Ramos (cell line): ENCODE data around the gene CXCL8.
"Not testable (repeated sequence)": the region's sequence is repeated elsewhere in the genome, so short reads cannot be mapped to it uniquely, and the experiment has no call there.

Experiments
- in situ Hi-C: fragments of 300-500 bp; cut with MboI; formaldehyde crosslinking; loops from one replicate; pipeline ENCODE4 v1.14.3; 2022; ENCODE audit warnings: low sequenced_read_pairs; ENCODE audit not compliant: unreplicated experiment

CXCL8 gene

DNA sequence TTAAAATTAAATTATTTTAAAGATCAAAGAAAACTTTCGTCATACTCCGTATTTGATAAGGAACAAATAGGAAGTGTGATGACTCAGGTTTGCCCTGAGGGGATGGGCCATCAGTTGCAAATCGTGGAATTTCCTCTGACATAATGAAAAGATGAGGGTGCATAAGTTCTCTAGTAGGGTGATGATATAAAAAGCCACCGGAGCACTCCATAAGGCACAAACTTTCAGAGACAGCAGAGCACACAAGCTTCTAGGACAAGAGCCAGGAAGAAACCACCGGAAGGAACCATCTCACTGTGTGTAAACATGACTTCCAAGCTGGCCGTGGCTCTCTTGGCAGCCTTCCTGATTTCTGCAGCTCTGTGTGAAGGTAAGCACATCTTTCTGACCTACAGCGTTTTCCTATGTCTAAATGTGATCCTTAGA is at the start of gene CXCL8:
TSS of gene CXCL8 (plus strand) at position 217 of the 426 bp plus-strand sequence. CDS start at position 307, 90 bp downstream.
- in situ Hi-C loops = no loop called here

DNA sequence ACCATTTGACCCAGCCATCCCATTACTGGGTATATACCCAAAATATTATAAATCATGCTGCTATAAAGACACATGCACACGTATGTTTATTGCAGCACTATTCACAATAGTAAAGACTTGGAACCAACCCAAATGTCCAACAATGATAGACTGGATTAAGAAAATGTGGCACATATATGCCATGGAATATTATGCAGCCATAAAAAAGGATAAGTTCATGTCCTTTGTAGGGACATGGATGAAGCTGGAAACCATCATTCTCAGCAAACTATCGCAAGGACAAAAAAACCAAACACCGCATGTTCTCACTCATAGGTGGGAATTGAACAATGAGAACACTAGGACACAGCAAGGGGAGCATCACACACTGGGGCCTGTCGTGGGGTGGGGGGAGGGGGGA is 49.2 kb upstream of the CXCL8 start:
- in situ Hi-C loops = not testable (repeated sequence)

DNA sequence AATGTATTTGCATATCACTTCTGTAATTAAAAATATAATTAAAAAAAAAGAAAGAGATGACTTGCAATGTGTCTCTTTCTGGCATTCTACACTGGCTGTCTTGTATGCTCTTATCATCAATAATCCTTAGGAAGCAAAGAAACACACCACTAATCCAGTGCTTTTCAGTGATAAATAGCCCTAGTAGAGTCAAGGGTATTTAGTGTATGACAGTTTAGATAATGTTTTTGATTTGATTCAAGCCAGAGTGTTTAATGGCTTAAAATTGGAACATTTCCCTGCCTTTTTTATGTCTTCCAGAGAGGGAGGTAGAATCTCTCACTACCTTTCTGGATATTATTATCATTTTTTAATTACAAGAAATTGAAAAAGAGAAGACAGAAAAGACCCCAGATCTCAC is 48.6 kb upstream of the CXCL8 start:
- in situ Hi-C loops = no loop called here

DNA sequence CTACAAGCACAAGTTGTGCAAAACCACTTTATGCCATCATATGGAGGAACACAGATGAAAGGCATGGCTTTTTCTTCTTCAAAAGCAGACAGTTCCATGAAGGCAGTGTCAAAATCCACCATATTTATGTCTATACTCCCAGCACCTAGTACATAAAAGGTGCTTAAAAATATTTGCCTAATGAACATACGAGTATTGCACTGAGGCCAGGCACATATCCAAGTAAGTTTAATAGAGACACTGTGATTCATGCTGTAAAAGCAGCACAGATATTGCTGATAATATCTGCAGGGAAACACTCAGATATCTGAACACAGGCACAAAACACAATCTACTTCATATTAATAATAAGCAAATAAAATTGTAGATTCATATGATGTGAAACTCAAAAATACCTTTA is 48.1 kb upstream of the CXCL8 start:
- in situ Hi-C loops = no loop called here

DNA sequence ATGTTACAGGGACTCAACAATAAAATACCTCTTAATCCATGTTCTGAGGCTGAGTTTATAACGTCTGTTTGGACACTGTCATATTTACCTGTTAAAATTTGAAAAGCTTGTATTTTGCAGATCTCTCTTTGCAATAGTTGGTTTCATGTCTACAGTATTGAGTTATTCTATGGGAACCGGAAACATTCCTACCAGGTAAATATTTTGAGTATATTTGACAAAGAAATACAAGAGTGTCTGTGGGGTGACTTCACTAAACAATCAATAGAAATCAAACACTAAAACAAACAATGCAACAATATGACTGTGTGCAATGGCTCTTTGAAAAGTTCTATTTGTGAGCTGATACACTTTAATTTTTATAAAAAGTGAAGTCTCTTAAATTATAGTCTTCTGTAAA is 47.7 kb upstream of the CXCL8 start:
- in situ Hi-C loops = no loop called here

DNA sequence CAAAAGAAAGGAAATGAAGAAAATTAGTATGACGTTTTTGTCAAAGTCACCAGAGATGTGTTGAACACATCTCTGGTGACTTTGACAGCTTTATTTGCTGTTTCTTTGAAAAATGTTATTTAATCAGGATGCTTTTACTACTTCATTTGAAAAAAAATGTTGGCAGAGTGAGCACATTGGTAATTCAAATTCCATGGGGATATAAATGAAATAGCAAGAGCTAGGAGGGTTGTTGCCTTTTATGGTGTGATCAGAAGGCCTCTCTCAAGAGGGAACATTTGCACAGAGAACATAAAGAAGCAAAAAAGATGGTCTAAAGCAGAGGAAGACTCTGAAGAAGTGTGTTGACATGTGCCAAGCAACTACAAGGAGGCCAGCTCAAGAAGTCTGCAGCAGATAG is 46.6 kb upstream of the CXCL8 start:
- in situ Hi-C loops = no loop called here

DNA sequence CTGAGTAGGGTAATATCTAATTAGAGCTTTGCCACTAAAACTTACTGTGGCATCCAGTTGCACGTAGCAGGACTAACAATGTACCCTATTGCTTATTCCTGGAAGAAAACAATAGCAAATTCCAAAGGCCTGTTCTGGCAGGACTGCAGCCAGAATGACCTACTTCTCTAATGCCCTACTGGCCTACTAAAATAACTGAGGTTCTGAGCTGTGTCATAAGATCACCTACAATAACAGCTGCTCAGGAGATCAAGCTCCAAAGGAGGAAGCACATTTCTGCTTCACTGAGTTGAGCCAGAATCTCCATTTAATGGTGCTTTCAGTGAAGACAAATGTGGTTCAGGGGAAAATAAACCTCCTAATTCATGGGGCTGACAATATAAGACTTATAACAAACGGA is 42.2 kb upstream of the CXCL8 start:
- in situ Hi-C loops = no loop called here

DNA sequence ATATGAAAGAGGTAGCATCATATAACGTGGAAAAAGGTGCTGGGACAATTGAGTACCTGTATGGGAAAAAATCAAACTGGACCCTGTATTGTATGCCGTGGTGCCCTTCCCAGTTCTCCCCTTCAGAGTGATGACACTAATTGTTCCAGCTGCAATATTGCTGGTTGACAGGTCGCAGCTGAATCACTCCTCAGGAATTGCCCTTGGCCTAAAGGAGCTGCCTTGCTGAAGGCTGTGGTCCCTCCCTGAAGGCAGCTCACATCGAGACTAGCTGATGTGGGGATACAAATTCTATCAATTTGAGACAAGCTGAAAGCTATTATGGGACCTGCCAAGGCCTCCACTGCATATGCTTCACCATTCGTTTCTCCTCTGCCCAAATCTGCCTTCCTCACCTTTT is 39.3 kb upstream of the CXCL8 start:
- in situ Hi-C loops = no loop called here

DNA sequence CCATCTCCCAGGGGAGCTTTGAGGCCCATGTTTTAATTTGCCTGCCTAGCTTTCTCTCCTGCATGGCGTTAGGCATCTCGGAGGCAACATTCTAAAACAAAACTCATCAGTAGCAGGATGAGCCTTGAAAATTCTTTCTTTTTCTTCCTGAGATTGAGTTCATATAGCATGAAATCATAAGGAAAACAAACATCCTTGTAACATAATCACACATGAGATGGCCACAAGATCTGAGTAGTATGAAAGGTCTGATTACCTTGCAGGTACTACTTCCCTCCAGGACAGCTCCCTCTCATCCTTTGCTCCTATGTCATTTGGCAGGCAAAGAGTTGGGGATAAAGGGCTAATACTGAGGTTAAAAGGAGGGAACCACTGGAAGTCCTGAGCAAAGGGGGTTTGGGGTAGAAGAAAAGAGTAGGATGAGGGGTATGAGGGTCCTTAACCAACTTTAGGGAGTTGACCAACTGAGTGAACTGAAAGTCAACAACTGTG is 37.5 kb upstream of the CXCL8 start:
- in situ Hi-C loops = no loop called here

DNA sequence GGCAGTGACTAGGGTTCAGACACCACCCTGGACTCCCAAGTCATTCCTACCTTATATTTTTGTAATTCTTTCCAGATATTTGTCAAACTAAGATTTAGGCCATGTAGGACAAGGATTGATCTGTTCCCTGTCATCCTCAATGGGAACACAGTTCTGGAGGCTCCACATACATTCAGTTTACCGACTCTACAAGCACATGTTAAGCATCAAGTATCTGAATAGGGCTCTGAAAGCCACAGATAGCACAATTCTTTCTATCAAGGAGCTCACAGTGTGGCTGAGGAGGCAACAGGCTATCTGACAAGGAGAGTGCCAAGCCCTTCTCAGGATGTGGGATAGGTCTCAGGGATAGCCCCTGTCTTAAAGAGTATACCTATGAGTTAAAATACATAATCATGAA is 37.0 kb upstream of the CXCL8 start:
- in situ Hi-C loops = no loop called here

DNA sequence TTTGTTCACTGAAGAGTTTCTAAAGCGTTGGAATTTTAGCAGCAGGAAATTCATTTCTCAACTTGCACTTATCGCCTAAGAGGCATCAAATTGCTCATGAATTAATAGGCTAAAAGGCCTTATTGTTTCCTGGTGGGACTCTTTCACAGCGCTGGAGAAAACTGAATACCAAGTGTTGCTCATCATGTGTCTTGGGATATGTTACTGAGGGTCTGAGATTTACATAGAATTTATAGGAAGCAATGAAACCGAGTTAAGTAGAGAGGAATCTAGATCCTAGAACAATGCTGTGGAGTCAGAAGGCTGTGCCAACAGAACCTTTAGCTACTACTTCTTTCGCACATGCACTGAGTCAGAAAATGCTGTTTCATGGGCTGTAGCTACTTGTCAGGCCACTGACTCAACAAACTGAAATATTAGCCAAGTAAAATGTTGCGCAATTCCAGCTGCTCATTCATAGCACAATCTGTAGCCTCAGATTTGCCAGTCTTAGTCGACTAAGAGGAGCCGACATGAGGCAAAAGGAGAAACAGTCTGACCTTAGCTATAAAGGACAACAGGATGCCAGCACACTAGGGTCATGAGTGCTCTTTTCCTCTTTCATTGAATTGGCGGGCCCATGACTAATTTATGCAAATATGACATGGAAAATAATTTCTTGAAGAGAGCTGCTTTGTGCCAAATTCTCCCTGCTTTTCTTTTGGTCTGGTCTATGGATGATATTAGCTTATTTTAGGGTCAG is 35.9 kb upstream of the CXCL8 start:
- in situ Hi-C loops = no loop called here

DNA sequence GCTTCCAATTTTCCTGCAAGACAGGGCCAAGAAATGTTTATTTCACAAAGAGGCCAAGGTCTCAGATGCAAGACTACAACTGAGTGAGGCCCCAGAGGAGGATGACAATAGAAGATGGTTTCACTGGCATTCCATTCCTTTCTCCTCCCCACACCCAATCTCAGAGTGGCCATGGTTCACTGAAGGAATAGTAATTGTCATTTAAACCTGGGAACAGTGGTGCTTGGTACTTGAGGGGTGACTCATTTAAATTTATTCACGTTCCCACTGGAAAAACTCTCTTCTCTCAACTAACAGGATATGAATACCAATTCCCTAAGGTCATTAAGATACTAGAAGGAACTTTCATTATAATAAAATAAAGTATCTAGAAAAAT is 35.3 kb upstream of the CXCL8 start:
- in situ Hi-C loops = no loop called here

DNA sequence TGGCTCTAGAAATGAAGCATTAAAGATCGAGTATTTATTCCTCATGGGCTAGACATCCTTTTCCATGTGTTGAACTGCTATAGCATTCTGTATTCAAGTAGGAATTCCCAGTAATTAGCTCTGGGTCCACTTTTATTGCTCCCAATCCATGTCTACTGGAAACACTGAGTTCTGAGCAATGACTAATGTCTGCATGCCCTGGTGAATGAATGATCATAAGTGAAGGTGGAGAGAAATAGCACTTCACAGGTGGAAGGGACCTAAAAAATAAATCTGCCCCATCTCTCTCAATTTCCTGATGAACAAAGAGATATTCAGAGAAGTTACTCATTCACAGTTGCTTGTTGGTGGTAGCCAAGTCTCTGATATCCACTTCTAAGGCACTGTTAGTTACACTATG is 34.6 kb upstream of the CXCL8 start:
- in situ Hi-C loops = no loop called here

DNA sequence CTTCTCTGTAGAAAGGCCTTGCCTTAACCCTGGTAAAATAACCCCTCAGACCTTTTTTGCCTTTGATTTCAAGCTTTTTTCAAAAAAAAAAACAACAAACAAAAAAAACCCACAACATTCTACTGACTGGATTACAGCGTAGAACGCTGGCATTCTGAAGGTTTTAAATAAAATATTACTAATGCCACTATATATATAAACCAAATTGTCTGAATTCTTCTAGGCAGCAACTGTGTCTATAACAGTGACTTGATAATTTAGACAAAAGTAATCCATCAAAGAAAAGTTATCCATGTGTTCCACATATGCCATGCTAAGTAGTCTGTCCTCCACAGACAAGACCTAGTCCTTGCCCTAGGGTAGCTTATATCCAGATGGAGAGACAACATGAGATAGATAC is 33.6 kb upstream of the CXCL8 start:
- in situ Hi-C loops = no loop called here

DNA sequence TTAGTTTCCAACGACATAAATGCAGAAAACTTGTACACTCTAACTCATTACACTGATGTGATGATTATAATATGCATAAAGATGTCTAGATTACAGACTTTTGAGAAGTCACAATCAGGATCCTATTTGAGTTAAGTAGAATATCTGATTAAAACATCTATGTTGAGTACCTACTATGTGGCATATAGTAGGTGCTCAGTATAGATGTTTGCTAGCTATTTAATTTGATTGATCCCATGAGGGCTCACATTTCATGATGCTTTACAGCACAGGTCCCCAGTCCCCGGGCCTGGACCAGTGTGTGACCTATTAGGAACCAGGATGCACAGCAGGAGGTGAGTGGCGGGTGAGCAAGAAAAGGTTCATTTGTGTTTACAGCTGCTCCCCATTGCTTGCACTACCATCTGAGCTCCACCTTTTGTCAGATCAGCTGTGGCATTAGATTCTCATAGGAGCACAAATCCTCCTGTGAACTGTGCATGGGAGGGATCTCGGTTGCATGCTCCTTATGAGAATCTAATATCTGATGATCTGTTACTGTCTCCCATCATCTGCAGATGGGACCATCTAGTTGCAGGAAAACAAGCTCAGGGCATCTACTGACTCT is 33.0 kb upstream of the CXCL8 start:
- in situ Hi-C loops = no loop called here

DNA sequence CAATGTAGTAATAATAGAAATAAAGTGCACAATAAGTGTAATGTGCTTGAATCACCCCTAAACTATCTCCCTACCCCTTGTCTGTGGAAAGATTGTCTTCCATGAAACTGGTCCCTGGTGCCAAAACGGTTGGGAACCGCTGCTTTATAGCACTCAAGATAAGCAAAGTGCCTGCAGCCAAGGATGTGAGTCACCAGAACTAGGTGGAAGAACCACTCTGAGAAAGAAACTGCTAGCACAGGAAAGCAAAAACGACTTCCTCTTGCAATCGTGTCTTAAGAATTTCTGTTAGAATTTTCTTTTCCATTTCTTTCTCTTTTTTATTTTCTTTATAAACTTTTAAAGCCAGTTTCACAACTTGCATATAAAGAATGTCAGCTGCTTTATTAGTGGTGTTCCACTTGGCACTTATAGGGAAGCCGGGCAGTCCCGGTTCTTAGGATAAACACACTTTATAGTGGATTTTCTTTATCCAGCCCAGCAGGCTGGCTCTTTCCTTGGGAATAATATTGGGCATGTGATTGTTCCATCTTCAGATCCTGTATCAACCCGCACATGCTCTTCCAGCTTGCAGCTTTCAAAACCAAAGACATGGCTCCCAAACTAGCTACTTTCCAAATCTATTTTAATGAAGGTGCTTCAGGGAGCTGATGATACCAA is 32.3 kb upstream of the CXCL8 start:
- in situ Hi-C loops = no loop called here

DNA sequence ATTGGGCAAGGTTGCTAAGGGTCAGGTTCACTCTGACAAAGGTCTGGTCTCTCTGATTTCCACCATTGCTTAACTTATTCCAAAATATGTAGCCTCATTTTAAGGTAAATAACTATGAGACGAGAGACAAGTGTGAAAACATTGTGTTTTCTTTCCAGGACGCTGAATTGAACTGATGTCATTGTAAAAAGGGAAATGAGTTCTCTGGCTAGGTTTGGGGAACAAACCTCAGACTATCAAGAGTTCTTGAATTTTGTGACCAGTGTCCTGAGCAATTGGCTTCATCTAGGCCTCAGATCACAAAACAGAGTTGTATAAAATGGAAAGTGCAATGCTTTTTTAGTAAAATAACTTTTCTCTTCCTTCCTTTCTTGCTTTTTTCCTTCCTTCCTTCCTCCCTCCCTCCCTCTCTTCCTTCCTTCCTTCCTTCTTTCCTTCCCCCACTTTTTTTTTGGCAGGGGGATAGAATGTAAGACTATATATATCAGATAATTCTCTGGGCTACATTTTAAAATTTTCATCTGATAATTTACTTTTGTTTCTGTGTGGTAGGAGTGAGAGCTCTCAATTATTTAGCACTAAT is 30.8 kb upstream of the CXCL8 start:
- in situ Hi-C loops = no loop called here

DNA sequence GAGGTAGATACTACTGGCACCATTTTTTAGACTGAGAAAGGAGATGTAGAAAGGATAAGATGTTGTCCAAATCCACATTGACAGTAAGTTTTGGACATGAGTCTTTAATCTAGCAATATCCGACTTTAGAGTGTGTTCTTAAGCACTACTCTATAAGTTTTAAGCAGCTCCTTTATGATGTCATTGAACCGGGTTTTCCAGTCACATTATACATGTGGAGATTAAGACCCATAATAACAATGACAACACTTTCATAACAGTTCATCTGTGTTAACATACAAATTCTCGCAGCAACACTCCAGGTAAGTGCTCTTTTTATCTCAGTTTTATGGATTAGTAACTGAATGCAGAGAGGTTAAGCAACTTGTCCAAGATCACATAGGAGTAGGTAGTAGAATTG is 30.3 kb upstream of the CXCL8 start:
- in situ Hi-C loops = no loop called here

DNA sequence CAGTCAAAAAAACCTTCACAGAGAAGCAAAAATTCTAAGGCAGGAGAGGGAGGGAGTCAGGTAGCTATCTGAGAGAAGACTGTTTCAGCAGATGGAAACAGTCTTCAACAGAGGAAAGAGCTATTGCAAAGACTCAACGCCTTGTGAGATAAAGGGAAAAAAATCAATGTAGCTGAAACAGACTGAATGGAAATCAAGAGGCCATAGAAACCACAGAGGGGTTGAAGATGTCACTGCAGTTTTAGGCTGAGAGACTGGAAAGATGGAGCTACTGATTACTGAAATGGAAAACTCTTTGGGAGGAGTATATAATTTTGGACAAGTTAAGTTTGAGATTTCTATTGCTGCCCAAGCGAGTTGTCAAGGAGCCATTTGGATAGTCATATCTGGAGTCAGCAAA is 28.4 kb upstream of the CXCL8 start:
- in situ Hi-C loops = no loop called here

DNA sequence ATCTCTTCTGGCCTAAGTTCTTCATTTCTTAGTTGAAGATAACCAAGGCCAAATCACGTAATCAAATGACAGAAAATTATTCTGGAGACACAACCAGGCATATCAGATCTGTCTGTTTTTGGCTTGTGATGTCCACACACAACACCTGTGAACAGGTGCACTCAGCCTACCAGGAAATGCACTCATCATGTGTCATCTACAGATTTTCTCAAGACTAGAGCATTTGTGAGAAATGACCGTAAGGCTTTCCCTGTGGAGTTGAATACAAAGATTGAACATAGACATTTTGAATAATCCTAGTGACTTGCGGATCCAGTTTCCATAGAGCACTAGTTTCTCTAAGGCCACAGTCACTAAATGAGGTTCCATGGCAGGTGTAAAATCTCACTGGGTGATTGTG is 26.7 kb upstream of the CXCL8 start:
- in situ Hi-C loops = no loop called here

DNA sequence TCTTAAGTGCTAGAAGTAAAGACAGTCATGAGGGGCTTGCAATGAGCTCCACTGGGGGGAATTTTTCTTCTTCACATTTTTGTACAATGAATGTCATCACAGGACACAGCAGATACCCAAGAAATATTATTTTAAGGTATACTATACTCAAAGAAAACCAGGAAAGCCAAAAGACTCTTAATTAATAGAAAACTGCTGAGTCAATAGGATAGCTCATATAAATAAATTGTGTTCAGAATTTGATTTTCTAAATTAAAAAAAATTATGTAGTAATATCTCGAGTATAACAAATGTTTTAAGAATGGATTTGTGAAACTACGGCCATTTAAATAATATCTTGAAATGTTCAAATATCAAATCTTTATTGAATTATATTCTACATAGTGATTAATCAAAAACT is 25.7 kb upstream of the CXCL8 start:
- in situ Hi-C loops = no loop called here
